Osteocyte (in vitro differentiated cells): ENCODE data around the gene CAMSAP1. TPM values are rescaled to one million over a fixed set of nuclear protein-coding genes. Genes with fewer than 3 reads are reported as not detected.
A peak's percentile ranks its signal among the peaks of the same experiment; 100 is the strongest.

Experiments
- DNase-seq: peaks from one replicate; pipeline ENCODE4 v3.0.0; 2021; ENCODE audit warnings: mixed read lengths; ENCODE audit not compliant: unreplicated experiment; ENCODE audit errors: extremely low spot score
- H3K27ac Mint-ChIP-seq: one replicate; pipeline ENCODE4 v1.8.0; 2021; ENCODE audit warnings: mild to moderate bottlenecking, mixed read lengths; ENCODE audit not compliant: unreplicated experiment
- H3K27me3 Mint-ChIP-seq: one replicate; pipeline ENCODE4 v1.8.0; 2021; ENCODE audit warnings: mixed read lengths; ENCODE audit not compliant: unreplicated experiment
- H3K36me3 Mint-ChIP-seq: one replicate; pipeline ENCODE4 v1.8.0; 2021; ENCODE audit warnings: mixed read lengths; ENCODE audit not compliant: unreplicated experiment
- H3K4me1 Mint-ChIP-seq: one replicate; pipeline ENCODE4 v1.8.0; 2021; ENCODE audit warnings: mixed read lengths; ENCODE audit not compliant: unreplicated experiment
- H3K4me3 Mint-ChIP-seq: one replicate; pipeline ENCODE4 v1.8.0; 2021; ENCODE audit warnings: mild to moderate bottlenecking, moderate library complexity, mixed read lengths; ENCODE audit not compliant: unreplicated experiment
- H3K9me3 Mint-ChIP-seq: one replicate; pipeline ENCODE4 v1.8.0; 2021; ENCODE audit warnings: mixed read lengths; ENCODE audit not compliant: unreplicated experiment
- total RNA-seq: library from RNA; stranded (reverse); gene quantifications from 2 replicates; pipeline ENCODE4 v1.2.1, GENCODE V29; 2021
- TF ChIP-seq, protein P1 (sequence below): fragments of 200-600 bp; sonication (generic); IDR thresholded peaks from 2 replicates; pipeline ENCODE4 v1.5.0; 2021; ENCODE audit warnings: antibody characterized with exemption, mild to moderate bottlenecking, moderate library complexity

CAMSAP1 gene
- total RNA-seq, 1 donor from 2014 or later, result 34.4 TPM

DNA sequence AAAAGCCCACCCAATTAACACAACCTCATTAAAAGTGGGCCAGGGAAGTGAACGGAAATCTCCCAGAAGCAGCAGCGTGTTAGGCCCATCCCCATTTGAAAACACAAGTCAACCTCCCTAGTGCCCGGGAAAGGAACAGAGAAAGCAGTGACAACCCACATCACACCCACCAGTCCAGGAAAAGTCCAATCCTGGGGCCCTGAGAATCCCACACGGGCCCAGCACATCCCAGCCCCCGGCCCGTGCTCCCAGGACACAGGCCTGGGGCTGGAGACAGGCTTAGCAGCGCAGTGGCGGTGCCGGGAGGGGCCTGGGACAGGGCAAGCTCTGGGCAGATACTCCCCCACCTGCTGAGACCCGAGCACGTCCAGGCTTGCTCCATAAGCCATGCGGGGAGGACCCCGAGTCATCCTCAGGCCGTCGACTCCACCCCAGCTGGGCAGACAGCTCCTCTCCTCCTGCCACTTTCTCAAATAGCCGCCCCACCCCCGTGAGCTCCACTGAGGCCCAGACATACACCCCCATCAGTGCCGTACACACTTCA is 104.4 kb downstream of the CAMSAP1 start:
- no peaks in the 10 kb centered on the region for H3K27me3 Mint-ChIP-seq
- H3K9me3 Mint-ChIP-seq, result no peaks in the 10 kb centered on the region
- TF ChIP-seq, protein P1, sequence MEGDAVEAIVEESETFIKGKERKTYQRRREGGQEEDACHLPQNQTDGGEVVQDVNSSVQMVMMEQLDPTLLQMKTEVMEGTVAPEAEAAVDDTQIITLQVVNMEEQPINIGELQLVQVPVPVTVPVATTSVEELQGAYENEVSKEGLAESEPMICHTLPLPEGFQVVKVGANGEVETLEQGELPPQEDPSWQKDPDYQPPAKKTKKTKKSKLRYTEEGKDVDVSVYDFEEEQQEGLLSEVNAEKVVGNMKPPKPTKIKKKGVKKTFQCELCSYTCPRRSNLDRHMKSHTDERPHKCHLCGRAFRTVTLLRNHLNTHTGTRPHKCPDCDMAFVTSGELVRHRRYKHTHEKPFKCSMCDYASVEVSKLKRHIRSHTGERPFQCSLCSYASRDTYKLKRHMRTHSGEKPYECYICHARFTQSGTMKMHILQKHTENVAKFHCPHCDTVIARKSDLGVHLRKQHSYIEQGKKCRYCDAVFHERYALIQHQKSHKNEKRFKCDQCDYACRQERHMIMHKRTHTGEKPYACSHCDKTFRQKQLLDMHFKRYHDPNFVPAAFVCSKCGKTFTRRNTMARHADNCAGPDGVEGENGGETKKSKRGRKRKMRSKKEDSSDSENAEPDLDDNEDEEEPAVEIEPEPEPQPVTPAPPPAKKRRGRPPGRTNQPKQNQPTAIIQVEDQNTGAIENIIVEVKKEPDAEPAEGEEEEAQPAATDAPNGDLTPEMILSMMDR, result no peak
- no peak overlapping the region for H3K27ac Mint-ChIP-seq
- no peak overlapping the region for H3K4me3 Mint-ChIP-seq
- H3K4me1 Mint-ChIP-seq, result peaks cover 13% of the 10 kb centered on the region
- DNase-seq, result no peak
- peaks cover 6% of the 10 kb centered on the region for H3K36me3 Mint-ChIP-seq

GRCh38 chr9:135801070-135801469 is 106.3 kb downstream of the CAMSAP1 start:
- TF ChIP-seq, protein P1, result no peak
- Mint-ChIP-seq H3K4me3 (no peak overlapping the region), H3K36me3 (peaks cover 5% of the 10 kb centered on the region), H3K27ac (no peak overlapping the region), H3K9me3 (no peaks in the 10 kb centered on the region), H3K27me3 (no peaks in the 10 kb centered on the region), H3K4me1 (peaks cover 13% of the 10 kb centered on the region)
- DNase-seq, result no peak

GRCh38 chr9:135799261-135799660 is 108.1 kb downstream of the CAMSAP1 start:
- no peak for DNase-seq
- Mint-ChIP-seq H3K9me3 (no peaks in the 10 kb centered on the region), H3K4me1 (peaks cover 2% of the 10 kb centered on the region), H3K36me3 (no peaks in the 10 kb centered on the region), H3K4me3 (no peak overlapping the region), H3K27me3 (no peaks in the 10 kb centered on the region), H3K27ac (no peak overlapping the region)
- TF ChIP-seq, protein P1, result no peak

DNA sequence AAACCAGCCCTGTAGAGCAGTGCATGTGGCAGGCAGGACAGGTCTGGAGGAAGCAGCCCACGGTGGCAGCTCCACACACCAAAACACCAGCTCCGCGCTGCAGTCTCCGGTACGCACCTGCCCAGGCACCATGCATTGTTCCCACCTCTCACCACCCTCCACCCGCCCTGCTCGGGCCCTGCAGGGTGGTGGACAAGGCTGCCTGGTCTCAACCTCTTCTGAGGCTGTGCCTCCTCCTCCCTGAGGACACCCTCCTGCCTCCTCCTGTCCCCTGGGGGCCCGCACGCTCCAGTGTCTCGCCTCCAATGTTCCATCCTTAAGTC is 109.1 kb downstream of the CAMSAP1 start:
- peaks cover 2% of the 10 kb centered on the region for H3K4me1 Mint-ChIP-seq
- H3K36me3 Mint-ChIP-seq, result no peaks in the 10 kb centered on the region
- no peak overlapping the region for H3K4me3 Mint-ChIP-seq
- TF ChIP-seq, protein P1, result no peak
- no peak for DNase-seq
- no peaks in the 10 kb centered on the region for H3K27me3 Mint-ChIP-seq
- no peaks in the 10 kb centered on the region for H3K9me3 Mint-ChIP-seq
- H3K27ac Mint-ChIP-seq, result no peak overlapping the region

DNA sequence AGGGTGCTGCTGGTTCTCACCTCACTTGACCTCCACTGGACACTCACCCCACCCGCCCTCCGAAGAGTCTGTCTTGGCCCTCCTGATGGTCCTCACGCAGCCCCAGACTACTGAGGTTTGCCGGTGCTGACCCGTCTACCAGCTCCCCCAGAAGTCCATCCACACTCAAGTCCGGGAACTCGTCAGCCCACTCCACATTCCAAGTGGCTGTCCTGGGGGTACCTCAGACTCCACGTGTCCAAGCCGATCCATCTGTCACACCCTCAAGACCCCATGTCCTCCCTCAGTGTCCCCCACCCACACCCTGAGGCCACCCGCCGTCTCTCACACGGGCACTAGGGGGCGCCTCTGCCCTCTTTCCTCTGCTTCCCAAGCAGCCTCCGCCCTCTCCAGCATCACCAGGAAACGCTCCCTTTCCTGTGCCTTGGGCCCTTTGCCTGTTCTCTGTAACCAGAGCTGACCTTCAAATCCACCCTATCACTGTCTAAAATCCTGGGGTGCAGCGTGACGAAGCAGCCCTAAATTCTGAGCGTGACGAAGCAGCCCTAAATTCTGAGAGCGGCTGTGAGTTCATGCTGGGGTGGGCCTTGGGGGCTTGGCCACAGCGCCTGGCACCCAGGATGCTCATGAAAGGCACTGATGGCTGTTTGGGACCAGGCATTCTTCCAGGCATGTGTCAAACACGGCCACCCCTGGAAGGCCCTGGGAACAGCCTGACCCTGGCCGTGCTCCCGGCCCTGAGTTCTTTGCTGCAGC is 109.7 kb downstream of the CAMSAP1 start:
- DNase-seq, result no peak
- H3K4me1 Mint-ChIP-seq, result peaks cover 2% of the 10 kb centered on the region
- no peaks in the 10 kb centered on the region for H3K27me3 Mint-ChIP-seq
- no peak overlapping the region for H3K4me3 Mint-ChIP-seq
- TF ChIP-seq, protein P1, result peak; percentile 59
- no peaks in the 10 kb centered on the region for H3K36me3 Mint-ChIP-seq
- H3K9me3 Mint-ChIP-seq, result no peaks in the 10 kb centered on the region
- H3K27ac Mint-ChIP-seq, result no peak overlapping the region
